ENCODE results near the gene EIF4H. TPM values are rescaled to one million over a fixed set of nuclear protein-coding genes. Genes with fewer than 3 reads are reported as not detected.

The EIF4H gene
- total RNA-seq, 4 donors from 2014 or later = 212 to 351 (median 309) TPM

- no peak overlapping the region for H3K27ac ChIP-seq (replicated peaks in 1 of 4)
- H3K4me3 ChIP-seq = no peak overlapping the region
- no peaks in the 10 kb centered on the region for H3K9me3 ChIP-seq
- no peak for DNase-seq (ENCODE audit: extremely low spot score)
- TF ChIP-seq POLR2A (IDR thresholded peaks at IDR 0.05; ENCODE audit: low read depth) = no peak
- TF ChIP-seq EP300 (IDR thresholded peaks at IDR 0.05) = no peak
- no peak for TF ChIP-seq POLR2AphosphoS5 (IDR thresholded peaks at IDR 0.05)
- no peak for TF ChIP-seq CTCF (IDR thresholded peaks at IDR 0.05)
- no peaks in the 10 kb centered on the region for H3K36me3 ChIP-seq
- no peaks in the 10 kb centered on the region for H3K27me3 ChIP-seq
- H3K4me1 ChIP-seq = no peaks in the 10 kb centered on the region
- intact Hi-C loops (cut with DNase I) = no loop called here
- WGBS = 78% methylated on average over 8 of the region's 8 CpGs
Observed at GRCh38 chr7:74134117-74134620, 40.0 kb upstream of the EIF4H start.

- Histone ChIP-seq H3K4me1 (no peaks in the 10 kb centered on the region), H3K9me3 (no peaks in the 10 kb centered on the region), H3K4me3 (no peak overlapping the region), H3K27me3 (no peaks in the 10 kb centered on the region), H3K36me3 (no peaks in the 10 kb centered on the region), H3K27ac (replicated peaks in 1 of 4) (no peak overlapping the region)
- WGBS = 88% methylated on average over 12 of the region's 12 CpGs
- DNase-seq (ENCODE audit: extremely low spot score) = no peak
- TF ChIP-seq CTCF (IDR thresholded peaks at IDR 0.05) (no peak), EP300 (IDR thresholded peaks at IDR 0.05) (no peak), POLR2AphosphoS5 (IDR thresholded peaks at IDR 0.05) (no peak)
- intact Hi-C loops (cut with DNase I) = no loop called here
Observed at GRCh38 chr7:74138334-74138867, 35.8 kb upstream of the EIF4H start.

- no peak overlapping the region for H3K4me3 ChIP-seq
- no peaks in the 10 kb centered on the region for H3K36me3 ChIP-seq
- no peak overlapping the region for H3K27ac ChIP-seq (replicated peaks in 1 of 4)
- H3K4me1 ChIP-seq = no peaks in the 10 kb centered on the region
- no peaks in the 10 kb centered on the region for H3K9me3 ChIP-seq
- no peaks in the 10 kb centered on the region for H3K27me3 ChIP-seq
- no peak for DNase-seq (ENCODE audit: extremely low spot score)
- 92% methylated on average over 13 of the region's 16 CpGs for whole genome bisulfite sequencing
- intact Hi-C loops (cut with DNase I) = no loop called here
- TF ChIP-seq EP300 (IDR thresholded peaks at IDR 0.05) (no peak), POLR2AphosphoS5 (IDR thresholded peaks at IDR 0.05) (no peak), POLR2A (IDR thresholded peaks at IDR 0.05; ENCODE audit: low read depth) (no peak), CTCF (IDR thresholded peaks at IDR 0.05) (no peak)
Observed at GRCh38 chr7:74138945-74139843, 35.0 kb upstream of the EIF4H start.

GRCh38 chr7:74141705-74142104, 32.5 kb upstream of the EIF4H start:
- no peak for TF ChIP-seq POLR2A (IDR thresholded peaks at IDR 0.05; ENCODE audit: low read depth)
- TF ChIP-seq EP300 (IDR thresholded peaks at IDR 0.05) = no peak
- TF ChIP-seq POLR2AphosphoS5 (IDR thresholded peaks at IDR 0.05) = no peak
- no peak for TF ChIP-seq CTCF (IDR thresholded peaks at IDR 0.05)
- H3K27me3 ChIP-seq = no peaks in the 10 kb centered on the region
- H3K36me3 ChIP-seq = no peaks in the 10 kb centered on the region
- H3K4me1 ChIP-seq = no peaks in the 10 kb centered on the region
- intact Hi-C loops (cut with DNase I) = no loop called here
- no peak for DNase-seq (ENCODE audit: extremely low spot score)
- H3K4me3 ChIP-seq = no peak overlapping the region
- no peaks in the 10 kb centered on the region for H3K9me3 ChIP-seq
- 78% methylated on average over 1 of the region's 1 CpG for WGBS
- no peak overlapping the region for H3K27ac ChIP-seq (replicated peaks in 1 of 4)
